ENCODE data around the gene ZC3H18.
"Not testable (repeated sequence)": the region's sequence is repeated elsewhere in the genome, so short reads cannot be mapped to it uniquely, and the experiment has no call there.

The ZC3H18 gene

DNA sequence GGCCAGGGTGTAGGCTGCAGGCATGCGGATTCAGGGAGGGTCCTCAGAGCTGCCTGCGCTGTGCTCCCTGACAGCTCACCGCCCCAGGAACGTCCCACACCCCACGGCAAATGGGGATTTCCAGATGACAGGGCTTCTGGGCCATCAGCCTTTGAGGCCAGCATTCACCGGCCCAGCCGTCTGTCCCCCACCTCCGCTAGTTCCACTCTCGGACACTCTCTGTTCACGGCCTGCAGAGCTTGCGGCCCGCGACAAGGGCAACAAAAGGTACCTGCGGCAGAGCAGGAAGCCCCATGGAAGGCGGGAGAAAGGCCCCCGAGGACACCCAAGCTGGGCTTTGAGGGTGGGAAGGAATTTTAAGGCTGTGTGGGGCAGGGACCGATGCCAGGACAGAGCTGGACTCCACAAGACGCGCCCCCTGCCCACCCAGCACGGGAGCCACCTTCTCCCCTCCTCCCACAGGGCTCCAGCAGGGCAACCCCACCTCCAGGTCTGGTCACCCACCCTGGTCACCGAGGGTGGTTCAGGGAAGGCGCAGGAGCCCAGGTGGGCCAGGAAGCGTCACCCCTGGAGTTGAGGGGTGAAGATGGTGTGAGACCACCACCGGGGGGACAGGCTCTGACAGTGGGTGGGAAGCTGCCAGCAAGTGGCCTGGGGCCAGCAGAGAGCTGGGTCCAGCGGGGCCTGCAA lies 86.2 kb downstream of the ZC3H18 start:
- DNase-seq: no peak

DNA sequence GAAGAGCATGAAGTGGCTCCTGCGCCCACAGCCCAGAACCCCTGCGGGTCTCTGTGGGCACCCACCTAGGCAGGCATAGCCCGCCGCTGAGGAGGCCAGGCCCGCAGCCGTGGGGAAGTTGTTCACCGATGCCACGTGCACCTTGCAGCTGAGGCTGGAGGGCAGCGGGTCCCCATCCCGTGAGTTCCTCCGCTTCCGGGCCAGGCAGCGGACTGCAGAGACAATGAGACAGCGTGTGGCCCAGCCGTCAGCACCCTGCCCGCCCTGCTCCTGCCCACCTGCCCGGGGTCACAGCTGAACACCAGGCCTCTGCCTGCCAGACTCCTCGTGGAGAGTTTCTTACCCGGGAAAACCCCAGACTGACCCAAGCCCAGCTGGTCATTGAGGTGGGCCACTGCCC lies 87.2 kb downstream of the ZC3H18 start:
- DNase-seq: no peak

DNA sequence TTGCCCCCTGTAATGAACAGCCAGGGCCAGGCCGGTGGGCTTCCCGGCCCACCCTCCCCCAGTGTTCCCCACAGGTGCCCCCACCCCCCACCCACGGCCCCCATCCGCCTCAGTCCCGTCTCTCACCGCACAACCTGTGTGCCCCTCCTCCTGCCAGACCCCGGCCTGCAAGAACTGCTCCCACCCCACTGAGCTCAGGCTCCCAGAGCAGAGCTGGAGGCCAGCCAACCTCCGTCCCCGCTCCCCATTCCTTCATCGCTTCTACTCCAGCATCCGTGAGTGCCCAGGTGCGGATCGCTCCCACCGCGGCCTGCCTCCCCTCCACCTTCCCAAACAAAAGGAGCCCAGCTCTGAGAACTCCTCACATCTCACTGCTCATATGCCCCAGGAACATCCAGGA lies 88.5 kb downstream of the ZC3H18 start:
- no peak for DNase-seq

DNA sequence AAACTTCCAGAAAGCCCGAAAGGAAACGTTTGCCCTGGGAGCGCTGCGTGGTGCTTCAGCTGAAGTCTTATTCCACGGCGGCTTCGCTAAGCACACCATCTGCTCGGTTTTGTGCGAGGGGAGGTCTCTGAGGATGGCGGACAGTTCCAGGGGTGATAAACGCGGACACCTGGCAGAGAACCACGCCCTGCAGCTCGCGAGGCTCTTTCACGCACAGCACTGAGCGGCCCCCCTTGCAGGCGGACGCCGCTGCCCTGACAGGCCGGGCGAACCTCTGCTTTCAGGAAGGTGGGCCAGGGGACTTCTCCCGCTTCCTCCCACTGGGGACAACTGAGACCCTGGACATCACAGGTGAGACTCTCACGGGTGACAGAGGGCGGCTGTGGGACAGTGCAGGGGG lies 89.0 kb downstream of the ZC3H18 start:
- no peak for DNase-seq

DNA sequence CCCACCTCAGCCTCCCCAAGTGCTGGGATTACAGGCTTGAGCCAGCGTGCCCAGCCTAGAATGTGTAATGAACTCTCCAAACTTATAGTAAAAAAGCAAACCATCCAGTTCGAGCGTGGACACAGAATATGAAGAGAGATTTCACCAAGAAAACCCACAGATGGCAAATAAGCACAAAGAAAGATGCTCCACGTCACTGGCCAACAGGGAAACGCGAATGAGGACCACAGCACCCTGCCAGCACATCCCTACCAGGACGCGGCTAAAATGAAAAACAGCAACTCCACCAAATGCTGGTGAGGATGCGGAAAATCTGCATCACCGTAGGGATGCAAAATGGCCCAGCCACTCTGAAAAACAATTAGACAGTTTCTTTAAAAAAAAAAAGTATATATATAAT lies 91.3 kb downstream of the ZC3H18 start:
- no peak for DNase-seq

DNA sequence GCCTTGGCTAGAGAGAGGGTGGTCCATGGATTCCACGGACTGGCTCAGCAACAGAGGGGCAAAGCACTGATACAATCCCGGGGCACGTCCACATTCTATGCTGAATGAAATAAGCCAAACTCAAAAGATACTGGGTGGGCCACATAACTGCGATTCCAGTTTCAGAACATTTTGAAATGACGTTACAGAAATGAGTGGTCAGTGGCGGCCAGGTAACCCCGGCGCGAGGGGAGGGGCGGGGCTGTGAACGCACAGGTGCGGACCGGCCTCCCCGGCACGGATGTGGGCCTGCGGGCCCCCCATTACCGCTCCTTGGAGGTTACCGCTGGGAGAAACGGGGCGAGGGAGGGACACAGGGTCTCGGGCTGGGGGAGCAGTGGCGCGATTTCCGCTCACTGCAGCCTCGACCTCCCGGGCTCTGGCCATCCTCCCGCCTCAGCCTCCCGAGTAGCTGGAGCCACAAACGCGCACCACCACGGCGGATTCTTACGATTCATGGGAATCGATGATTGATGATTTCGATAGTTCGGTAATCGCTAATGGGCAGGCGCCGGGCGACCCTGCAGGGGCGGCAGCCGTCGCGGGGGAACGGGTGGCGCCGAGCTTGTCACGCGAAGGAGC lies 92.1 kb downstream of the ZC3H18 start:
- DNase-seq: peak; percentile 30

DNA sequence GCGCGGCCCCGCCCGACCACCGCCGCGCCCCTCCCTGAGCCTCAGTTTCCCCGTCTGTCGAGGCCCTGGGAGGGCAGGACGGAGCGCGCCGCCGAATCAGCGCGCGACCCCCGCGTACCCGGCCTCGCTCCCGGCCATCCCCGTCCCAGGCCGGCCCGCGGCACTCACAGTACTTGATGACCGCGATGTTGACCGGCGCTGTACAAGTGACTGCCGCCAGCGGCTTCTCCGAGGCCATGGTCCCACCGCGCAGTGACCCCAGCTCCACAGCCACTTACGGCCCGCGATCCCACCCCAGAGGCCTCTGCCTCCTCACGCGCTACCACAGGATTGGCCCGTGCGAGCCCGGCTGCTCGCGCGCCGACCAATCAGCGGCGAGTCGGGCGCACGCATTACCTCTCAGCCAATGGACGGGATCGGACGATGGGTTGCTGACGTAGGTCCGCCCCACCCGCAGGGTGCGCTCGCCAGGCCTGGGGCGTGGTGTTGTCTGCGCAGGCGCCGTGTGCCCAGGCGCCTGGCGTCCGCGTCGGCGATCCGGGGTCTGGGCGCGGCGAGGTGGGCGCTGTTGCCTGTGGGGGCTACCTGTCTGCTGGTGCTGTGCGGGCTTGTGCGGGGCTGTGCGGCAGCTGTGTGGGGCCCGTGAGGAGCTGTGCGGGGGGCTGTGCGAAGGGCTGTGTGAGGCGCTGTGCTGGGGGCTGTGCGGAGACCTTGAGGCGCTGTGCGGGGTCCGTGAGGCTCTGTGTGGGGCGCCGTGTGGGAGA lies 92.8 kb downstream of the ZC3H18 start, which contains the start of gene MVD:
TSS of gene MVD (minus strand) at position 249 of the 764 bp plus-strand sequence. CDS start at position 238, 11 bp downstream.
- peak; percentile 97 for DNase-seq

DNA sequence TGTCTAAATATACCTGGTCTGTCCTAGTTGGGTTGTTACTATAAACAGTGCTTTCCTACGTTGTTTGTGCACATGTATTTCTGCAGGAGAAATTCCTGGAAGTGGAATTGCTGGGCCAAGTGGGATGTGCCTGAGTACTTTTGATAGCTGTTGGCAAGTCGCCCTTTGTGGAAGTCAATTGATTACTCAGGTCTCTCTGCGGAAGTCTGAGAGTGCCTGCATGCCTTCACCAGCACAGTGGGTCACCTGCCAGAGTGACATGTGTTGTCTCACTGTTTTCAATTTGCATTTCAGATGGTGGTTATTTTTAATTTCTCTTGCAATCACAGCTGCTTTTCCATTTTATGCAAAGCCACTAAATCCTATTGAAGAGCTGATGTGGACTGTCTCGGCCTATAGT lies 94.9 kb downstream of the ZC3H18 start:
- DNase-seq: no peak

DNA sequence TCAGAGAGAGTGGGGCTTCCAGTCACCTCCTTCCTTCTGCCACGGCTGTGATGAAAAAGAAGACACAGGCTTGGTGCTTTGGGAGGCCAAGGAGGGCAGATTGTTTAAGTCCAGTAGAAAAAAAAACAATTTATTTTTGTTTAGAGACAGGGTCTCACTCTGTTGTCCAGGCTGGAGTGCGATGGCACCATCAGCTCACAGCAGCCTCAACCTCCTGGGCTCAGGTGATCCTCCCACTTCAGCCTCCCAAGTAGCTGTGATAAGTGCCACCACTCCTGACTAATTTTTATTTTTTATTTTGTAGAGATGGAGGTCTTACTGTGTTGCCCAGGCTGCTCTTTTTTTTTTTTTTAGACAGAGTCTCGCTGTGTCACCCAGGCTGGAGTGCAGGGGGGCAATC lies 95.4 kb downstream of the ZC3H18 start:
- DNase-seq: no peak

DNA sequence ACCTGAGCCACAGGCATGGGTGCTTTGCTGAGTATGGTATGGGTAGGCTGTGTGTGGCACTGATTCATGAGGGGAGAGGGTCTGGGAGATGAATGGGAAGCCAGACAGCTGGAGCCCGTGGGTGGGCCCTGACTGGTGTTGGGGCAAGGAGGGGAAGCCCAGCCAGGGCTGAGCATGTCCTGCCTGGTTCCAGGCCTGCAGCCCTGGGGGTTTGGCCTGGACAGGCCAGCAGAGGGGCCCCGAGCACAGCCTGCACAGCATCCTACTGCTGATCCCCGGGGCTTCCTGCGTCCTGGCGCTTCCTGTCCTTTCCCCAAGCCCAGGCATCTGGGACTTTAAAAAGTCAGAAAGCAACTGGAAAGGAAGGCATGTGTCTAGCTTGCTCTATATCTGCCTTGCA lies 97.3 kb downstream of the ZC3H18 start:
- DNase-seq: no peak

DNA sequence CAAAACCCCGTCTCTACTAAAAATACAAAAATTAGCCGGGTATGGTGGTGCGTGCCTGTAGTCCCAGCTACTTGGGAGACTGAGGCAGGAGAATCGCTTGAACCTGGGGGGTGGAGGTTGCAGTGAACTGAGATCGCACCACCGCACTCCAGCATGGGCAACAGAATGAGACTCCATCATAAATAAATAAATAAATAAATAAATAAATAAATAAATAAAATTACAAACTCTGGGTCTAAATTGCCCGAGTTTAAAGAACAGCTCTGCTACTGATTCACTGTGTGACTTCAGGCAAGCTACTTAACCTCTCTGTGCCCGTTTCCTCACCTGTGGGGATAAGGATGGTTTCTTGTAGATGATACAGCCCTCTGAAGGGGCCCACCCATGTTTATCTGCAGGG lies 99.3 kb downstream of the ZC3H18 start:
- DNase-seq: not testable (repeated sequence)

DNA sequence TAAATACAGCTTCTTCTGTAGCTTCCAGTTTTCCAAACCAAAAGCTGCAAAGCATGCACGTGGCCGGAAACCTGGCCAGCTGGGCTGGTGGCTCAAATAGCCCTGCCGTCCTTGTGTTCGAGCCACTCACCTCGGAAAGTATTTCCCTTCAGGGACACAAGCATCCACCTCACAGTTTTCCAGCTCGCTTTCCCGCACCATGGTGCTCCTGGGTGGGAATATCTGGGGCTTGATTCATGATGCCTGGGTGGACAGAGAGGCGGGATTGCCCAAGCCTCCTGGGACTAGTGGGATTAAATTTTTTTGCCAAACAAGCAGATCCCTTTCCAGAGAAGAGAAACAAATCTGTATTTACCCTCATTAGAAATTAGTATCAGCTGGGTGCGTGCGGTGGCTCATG lies 99.8 kb downstream of the ZC3H18 start:
- no peak for DNase-seq

DNA sequence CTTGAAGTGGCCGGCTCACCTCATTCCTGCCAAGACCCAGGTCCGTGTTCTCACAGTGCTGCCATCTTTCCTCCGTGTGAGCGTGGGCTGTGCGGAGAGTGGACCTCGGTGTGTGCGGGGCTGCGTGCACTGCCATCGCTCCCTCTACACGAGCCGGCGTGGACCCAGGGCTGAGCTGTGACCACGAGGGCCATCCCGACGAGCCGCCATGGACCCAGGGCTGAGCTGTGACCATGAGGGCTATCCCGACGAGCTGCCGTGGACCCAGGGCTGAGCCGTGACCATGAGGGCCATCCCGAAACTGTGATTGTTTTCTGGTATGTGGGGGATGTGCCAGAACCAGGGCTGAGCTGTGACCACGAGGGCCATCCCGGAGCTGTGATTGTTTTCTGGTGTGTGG lies 101.6 kb downstream of the ZC3H18 start:
- DNase-seq: no peak

DNA sequence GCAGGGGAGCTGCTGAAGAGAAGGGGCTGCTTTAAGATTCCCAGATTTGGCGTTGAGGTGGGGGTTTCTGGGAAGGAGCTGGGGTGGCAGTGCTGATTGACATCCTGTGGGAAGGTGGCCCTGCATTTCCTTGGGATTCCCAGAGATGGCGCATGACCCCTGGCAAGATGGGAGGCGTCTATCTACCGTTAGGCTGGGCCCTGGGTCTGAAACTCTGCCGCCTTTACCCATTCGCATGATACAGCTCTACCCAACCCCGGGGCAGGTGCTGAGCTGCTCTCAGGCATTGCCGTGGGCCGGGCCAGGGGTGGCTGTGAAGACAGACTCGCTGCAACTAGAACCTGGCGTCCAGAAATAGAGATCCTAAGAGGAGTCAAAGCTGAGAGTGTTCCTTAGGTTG lies 102.6 kb downstream of the ZC3H18 start:
- DNase-seq: no peak

DNA sequence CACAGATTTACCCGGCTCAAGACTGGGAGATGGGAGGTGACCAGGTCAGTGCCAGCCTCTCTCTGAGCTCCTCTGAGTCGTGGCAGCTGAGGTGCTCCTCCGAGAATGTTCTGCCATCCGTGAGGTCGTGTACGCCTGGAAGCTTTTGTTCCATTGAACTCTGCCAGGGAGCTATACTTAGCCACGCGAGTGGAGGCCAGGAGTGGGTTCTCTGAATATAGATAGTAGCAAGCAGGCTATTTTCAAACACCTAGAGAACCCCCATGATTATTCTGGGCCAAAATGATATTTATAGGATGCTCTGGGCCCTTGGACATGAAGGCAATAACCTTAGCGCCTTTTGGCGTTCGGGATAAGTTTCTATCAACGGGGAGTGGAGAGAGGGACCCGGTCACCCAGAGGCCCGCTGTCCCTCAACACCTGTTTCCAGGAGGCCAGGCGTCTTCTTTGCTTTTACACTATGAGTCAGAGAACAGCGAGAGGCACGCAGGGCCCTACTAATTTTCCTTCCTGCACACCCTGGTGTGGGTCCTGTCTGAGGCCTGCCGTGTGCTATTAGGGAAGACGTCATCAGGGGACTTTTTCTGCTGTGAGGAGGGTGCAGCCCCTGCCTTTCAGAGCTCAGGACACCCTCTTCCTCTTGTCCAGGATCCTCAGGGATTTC lies 103.6 kb downstream of the ZC3H18 start:
- no peak for DNase-seq

DNA sequence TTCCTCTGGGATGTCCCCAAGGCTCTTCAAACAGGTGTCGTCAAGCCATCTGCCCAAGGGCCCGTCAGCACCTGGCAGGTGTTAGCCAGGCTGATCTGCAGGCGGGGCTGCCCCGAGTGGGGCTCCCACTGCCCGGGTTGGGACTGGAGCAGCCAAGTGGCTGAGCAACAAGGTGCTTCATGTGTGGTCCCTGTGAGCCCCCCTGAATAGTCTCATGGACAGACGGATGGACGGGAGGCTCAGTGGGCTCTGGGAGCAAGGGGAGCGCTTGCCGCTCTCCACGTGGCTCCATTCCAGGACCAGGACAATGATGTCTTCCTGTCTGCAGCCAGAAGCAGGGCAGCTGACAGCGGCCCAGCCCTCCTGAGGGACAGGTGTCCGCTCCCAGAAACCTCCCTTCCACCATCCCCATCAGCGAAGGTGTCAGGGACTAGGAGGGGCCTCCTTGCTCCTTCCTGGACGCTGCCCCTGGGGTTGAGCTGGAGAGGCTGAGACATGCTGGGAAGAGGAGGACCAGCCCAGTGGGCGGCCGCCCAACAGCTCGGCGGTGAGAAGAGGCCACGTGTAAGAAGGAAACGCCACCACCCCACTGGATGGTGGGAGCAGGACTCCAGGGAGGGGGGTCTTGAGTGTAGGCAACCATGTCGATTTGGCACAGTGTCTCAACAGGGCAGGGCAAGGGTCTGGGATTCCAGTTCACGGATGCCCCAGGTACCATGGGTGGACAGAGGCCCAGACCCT lies 106.5 kb downstream of the ZC3H18 start:
- no peak for DNase-seq

DNA sequence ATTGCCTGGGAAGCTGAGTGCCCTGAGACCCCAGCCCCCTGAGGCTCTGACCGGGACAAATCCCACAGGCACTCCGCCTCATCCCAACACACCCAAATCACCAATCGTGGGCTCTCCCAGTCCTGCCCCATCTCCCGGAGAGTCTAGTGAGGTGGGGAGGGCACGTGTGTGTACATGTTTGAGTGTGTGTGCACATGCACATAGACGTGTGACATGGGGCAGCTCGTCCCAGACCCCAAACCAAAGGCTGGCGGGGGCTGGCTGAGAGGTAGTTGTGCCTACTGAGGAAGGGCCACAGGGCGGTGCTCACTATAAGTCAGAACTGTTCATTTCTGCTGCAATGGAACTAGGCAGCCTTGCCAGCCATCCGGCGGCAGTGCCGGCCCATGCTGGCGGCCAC lies 107.5 kb downstream of the ZC3H18 start:
- no peak for DNase-seq

DNA sequence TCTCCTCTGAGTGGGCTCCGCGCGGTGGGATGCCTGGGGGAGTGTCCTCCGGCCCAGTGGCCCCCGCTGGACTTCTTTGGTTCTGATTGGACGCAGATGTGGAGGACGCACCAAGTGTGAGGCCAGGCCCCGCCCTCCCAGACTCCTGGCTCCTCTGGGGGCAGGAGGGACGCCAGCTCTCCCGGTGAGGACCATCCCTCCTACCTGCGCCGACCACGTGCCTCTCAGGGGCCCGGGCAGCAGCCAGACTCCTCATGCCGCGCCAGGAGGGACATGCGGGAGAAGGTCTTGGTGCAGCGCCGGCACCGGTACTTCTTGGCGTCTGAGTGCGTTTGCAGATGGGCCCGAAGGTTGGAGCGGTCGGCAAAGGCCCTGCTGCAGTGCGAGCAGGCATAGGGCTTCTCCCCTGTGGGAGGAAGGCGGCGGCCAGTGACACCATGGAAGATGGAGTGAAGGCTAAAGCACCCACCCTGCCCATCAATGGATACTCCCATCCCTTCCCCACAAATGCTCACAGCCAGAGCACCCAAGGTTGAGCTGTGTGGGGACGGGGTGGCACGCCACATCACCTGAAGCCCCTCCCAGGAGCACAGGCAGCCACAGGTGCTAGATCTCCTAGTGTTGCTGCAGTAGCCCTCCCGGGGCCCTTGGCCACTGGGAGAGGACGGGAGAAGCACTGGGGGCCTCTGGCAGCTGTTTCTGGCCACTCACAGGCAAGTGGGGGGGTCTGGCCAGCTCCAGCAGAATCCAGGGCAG lies 108.2 kb downstream of the ZC3H18 start:
- no peak for DNase-seq

DNA sequence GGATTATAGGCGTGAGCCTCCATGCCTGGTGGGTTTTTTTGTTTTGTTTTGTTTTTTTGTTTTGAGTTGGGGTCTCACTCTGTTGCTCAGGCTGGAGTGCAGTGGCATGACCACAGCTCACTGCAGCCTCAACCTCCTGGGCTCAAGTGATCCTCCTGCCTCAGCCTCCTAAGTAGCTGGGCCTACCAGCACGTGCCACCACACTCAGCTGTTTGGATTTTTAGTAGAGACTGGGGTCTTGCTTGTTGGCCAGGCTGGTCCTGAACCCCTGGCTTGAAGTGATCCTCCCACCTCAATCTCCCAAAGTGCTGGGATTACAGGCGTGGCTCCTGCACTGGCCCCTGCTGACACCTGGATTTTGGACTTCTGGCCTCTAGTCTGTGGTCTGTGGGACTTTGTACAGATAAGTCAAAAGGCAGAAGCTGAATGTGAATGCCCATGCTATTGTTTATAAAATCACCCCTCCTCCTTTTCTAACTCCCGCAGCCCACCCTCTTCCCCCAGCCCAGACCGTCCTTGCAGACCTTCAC lies 110.4 kb downstream of the ZC3H18 start:
- no peak for DNase-seq

DNA sequence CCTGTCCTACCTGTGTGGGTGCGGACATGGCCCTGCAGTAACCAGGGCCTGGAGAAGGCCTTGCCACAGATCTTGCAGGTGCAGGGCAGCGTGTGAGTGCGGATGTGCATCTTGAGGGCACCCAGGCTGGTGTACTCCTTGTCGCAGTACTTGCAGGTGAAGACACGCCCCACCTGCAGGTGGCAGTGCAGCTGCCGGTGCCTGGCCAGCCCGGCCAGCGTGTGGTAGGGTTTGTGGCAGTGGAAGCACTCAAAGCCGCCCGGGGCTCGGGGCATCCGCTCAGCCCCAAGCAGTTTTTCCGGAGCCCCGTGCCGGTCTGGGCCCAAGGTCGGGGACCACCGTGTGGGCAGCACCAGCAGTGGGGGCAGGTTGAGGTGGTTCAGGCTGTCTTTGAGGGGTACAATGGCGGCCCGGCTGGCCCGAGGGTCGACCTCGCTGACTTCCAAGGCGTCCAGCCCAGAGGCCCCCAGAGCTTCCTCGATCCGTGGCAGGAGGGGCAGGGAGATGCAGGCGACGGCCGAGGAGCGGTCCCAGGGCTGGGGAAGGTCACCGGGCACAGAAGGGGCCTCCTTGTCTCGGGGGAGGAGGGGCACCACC lies 111.0 kb downstream of the ZC3H18 start:
- peak; percentile 72 for DNase-seq

All from activated CD4-positive, alpha-beta T cell treated with anti-CD3 and anti-CD28 coated beads for 48 hours (primary cell).